CD4-positive, alpha-beta T cell treated with Interferon alpha-2 for 1 hour (primary cell): ENCODE measurements around the gene ANXA8.
"Not testable (repeated sequence)": the region's sequence is repeated elsewhere in the genome, so short reads cannot be mapped to it uniquely, and the experiment has no call there.

Experiments
- DNase-seq, 2 donors: peaks; one replicate each; pipeline ENCODE4 v3.0.0-alpha.2; 2020 to 2022

ANXA8 gene

DNA sequence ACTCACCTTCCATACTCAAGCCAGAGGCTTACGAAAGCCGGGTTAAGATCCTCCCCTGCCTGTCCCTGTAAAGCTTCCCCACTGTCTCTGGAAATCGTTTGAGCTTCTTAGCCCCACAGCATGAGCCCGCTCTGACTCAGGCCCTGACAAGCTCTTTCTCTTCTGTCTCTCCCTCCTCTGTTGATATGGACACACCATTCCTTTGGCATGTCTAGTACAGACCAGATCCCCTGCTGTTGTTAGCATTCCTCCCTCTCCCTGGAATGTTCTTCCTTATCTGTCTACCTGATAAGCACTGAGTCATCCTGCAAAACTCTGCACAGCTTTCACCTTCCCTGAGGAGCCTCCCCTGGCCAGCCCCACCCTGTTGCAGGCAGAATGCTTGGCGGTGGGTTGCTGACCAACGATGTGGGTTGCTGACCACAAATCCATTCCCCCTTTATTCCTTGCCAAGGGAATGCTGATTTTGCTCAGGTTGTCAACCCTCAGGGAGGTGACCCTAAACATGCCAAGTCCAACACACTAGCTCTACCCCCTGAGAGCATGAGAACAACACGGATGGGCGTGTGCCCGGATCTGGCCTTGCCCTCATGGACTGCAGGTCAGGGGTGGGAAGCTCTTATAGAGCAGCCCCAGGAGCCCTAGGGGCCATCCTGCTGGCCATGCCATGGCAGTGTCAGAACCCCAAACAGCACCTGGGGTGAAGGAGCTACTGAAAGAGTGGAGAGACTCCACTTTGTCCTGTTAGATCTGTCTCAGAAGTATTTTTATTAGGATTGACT lies 21.1 kb downstream of the ANXA8 start:
- not testable (repeated sequence) for DNase-seq

DNA sequence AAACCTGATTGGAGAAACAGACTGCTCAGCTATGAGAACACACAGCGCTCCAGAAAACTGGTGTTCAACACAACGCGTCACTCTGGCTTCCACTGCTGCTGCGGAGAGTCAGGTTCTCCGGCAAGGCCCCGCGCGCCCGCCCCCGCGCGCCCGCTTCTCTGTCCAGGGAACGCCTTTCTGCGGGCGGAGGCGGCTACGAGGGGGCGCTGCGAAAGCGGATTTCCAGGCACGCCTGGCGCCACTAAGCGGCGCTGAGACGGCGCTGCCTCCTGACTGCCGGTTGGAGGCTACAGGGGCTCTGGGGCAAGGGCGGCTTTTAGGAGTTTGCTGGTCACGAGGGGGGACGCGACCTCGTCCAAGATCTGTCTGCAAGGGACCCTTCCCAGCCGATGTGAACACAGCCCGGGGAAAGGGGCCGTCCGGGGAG lies 22.6 kb downstream of the ANXA8 start:
- not testable (repeated sequence) for DNase-seq

DNA sequence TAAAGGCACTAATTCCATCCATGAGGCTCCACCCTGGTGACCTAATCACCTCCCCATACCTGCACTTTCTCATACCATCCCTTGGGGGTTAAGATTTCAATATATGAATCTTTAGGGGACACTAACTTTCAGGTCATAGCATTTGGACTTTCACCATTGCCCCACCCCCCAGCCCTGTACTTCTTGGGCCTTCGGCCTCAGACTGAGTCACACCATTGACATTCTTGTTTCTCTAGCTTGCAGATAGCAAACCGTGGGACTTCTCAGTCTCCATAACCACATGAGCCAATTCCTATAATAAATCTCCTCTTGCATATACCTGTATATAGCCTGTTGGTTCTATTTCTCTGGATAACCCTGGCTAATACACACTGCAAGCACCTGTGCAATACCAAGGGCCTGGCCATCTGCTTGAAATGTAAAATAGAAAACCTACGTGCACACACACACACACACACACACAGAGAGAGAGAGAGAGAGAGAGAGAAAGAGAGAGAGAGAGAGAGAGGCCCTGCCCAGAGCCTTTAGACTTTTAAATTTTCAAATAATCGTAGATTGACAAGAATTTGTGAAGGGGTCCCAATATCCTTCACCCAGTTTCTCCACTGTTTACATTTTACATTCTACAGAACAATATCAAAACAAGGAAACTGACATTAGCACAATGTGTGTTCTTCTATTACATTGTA lies 25.3 kb downstream of the ANXA8 start:
- DNase-seq = no peak

DNA sequence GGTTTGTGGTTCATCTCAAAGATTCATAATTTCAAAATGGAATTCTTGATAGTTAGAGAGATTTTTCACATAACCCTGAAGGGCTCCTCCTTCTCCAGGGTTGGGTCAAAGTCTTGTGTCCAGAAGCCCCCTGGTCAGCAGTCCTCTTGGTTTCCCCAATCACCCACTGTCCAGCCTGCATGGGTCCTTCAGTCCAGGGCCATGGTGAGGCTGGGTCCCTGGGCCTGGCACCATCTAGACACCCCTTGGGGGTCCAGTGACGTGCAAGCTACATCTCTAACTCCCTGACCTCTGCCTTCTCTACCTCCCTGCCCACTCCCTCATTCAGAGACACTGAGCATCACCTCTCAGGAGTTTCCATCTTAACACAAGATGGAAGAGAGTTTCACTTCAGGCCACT lies 26.1 kb downstream of the ANXA8 start:
- no peak for DNase-seq

DNA sequence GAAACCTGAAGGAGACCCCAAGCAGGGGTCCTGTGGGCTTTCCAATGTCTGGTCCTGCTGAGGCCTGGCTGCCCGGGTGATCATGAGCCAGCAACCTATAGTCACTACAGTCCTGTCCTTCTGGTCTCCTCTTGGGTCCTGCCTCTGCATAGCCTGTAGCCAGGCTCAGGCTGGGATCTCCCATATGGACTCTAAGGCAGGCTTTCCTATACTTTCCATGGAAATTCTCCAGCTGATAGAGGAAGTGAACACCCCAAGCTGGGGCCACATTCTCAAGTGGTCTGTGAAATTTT lies 26.4 kb downstream of the ANXA8 start:
- no peak for DNase-seq

DNA sequence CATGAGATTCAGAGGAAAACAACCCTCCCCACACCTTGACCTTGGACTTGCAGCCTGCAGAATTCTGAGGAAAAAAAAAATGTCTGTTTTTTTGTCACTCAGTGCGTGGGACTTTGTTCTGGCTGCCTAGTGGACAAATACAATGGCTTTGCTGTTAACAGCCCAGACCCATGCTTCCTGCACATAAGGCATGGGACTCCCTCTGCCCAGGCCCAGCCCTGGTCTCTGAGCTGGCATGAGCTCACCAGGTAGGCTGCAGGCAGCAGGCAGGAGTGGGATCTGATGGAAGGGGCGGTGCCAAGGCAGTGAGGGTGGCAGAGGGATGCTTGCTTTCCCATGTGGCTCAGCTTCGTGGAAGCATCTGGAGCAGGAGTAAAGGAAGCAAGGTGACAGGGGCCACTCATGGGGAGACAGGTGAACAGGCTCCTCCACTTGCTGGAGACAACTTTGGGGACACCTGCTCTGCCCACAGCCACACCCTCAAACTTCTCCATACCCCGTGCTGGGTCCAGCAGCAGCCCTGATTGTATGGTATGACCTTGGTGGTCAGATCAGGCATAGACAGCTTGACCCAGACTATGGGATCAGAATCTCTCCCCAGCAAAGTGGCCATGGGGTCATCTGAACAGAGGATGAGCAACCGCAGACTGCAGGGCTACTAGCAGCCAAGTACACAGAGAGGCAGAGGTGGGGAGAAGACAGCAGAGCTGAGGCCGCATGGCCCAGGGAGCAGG lies 27.0 kb downstream of the ANXA8 start:
- no peak for DNase-seq

DNA sequence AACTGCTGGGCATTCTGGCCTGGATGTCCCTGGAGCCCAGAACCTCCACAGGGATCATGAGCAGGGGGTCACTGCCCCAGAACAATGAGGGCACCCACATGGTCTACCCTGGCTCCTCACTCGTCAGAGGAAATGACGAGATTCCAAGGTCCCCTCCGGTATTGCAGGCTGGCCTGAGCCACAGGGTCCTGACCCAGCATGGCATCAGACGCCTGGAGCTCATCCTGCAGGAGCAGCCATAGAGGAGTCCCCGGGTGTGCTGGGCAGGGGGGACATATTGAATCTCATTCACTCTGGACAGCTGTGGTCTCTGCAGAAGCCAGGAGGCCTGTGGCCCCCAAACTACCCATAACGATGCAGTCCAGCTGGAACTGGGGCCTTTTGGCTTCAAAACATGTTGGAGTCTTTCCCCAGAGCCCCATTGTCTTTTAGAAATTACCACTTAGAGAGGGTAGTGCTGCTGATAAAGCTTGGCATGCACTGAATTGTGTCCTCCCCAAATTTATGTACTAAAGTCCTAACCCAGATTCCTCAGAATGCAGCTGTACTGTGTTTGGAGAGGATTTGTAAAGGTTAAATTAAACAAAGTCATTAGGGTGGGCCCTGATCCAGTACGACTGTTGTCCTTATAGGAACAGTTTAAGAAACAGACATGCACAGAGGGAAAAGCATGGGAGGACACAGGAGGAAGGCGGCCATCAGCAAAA lies 27.7 kb downstream of the ANXA8 start:
- no peak for DNase-seq

DNA sequence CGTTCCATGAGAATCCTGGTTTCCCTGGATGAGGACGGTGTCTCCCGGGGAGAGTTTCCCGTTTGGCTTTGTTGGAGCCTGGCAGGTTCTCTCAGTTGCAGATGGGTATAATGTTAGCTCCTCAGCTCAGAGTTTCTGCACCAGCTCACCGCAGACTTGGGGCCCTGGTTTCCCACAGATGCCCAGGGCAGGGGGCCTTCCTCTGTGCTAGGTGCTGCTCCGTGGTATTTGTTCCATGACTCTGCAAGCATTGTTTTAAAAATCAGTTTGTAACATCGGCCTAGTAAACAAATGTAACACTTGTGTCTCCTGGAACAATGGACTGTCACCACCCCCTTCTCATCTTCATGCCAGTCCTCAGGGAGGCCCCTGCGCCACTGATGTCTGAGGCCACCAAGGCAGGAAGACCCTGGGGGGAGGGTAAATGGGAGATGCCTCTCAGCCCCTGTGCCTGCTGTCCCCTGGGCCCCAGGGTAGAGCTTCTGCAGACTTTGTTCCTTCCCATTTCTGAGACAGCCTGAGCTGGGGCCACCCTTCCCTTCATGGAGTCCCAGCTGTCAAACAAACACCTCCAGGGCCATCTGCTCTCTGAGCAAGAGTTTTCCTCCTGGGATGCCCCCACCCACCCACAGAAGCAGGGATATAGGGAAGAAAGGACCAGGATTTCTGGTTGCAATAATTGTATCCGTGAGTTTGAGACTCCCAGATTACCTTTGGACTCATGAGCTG lies 28.4 kb downstream of the ANXA8 start:
- not testable (repeated sequence) for DNase-seq

DNA sequence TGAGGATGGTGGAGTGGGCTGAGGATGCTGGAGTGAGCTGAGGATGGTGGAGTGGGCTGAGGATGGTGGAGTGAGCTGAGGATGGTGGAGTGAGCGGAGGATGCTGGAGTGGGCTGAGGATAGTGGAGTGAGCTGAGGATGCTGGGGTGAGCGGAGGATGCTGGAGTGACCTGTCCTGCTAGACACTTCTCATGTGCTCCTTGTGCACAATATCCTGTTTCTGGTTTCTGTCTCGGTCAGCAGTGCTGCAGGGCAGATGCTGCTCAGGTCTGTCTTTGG lies 29.2 kb downstream of the ANXA8 start:
- no peak for DNase-seq

DNA sequence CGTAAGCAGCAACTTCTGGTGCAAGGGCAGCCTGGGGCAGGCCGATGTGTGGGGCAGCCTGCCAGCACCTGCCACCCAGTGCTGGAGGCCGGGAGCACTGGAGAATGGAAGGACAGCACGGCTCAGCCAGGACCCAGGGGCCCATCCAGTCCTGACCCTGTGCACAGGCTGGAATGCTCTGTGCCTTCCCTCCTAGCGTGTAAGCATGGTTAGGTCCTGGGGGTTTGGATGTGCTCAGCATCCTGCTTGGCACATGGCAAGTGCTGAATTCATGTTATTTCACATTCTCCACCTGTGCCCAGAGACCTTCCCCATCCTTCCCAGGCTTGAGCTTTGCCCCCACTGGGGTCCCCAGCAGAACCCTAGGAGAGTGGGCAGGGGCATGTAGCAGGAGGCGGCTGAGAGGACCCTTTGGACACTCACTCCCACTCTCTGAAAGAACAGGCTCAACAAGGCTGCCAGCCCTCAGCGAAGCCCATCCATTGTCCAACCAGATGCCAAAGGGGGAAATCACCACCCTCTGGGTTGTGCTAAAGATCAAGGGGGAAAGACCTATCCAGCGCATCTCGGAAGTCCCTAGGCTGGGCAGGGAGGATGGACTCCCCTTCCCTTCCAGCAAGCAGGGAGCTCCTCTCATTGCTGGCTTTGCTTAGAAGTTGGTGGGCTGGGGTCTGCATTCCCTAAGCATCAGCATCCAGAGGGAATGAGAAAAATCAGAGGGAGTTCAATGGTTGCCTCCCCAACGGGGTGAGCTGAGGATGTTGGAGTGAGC lies 29.7 kb downstream of the ANXA8 start:
- no peak for DNase-seq

DNA sequence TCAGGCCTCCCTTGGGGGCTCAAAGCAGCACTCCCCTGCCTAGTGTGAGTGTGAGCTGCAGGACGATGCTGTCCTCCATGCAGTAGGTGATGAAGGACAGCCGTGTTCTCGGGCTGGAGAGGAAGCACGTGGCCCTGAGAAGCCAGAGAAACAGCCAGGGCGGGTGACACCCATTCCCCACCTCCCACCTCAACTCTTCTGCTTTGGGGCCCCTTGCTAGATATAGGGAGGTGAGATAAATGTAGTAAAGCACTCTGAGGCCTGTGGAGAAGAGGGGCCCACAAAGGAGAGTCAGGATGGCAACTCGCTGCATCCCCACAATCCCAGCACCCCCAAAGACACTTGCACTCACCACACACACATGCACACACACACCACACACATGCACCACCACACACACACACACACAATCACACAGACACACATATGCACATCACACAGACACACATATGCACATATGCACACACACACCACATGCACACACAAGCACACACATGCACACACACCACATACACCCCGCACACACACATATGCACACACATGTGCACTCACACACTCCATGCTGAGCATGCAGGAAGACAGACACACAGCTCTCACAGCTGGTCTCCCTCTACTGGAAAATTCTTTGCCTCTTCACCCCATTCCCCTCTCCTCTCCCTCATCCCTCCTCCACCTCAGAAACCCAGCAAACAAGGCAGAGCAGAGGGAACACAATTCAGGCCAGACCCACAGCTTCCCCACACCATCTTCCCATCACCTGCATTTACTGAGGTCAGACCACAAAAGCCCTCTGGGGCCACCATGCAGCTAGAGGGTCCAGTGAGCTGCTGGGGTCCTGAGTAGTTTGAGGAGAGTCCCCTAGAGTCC lies 30.5 kb downstream of the ANXA8 start:
- DNase-seq = no peak

DNA sequence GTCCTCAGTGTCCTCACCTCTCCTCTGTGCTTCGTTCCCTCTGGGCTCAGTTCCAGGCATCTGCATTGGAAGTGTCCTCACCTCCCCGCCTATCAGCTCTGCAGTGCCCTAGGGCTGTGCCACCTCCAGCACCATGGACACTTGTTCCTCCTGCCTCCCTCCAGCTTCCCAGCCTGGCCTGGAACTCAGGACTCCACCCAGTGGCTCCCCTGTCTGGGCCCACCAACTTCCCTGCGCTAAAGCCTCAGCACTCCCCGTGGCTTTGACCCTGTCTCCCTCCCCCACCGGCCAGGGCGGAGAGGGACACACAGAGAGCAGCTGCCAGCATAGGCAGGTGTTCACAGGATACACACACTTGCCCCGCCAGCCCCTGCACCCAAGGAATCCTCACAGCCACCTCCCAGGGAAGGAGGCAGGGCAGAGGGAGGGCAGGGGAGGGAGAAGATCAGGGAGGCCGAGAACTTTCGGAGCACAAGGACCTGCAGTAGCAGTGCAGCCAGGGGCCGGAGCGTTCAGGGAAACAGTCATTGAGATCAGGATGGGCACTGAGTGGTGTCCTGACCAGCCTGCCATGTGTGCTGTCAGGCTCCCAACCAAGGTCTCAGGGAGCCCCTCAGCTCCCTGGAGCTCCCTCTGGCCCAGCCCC lies 31.3 kb downstream of the ANXA8 start:
- DNase-seq = no peak

DNA sequence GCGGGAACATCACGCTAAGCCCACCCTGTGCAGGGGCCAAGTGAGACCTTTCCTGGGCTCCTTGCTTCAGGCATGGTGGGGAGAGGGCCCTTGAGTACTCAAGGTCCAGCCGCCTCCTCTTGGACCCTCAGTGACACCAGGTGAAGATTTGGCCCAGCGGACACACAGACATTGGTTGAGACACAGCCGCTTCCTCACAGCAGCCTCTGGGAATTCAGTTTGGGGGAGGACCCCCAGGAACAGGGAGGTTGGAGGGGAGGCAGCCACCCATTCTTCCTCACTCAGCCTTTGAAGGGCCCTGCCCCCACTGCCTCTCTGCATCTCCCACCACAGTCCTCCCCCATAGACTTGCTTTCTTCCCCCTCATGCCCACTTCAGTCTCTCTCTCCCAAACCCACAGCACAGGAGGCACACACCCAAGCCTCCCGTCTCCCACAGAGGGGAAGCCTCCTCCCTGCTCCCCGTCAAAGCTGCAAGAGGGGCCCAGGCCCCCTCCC lies 31.9 kb downstream of the ANXA8 start:
- DNase-seq = no peak

DNA sequence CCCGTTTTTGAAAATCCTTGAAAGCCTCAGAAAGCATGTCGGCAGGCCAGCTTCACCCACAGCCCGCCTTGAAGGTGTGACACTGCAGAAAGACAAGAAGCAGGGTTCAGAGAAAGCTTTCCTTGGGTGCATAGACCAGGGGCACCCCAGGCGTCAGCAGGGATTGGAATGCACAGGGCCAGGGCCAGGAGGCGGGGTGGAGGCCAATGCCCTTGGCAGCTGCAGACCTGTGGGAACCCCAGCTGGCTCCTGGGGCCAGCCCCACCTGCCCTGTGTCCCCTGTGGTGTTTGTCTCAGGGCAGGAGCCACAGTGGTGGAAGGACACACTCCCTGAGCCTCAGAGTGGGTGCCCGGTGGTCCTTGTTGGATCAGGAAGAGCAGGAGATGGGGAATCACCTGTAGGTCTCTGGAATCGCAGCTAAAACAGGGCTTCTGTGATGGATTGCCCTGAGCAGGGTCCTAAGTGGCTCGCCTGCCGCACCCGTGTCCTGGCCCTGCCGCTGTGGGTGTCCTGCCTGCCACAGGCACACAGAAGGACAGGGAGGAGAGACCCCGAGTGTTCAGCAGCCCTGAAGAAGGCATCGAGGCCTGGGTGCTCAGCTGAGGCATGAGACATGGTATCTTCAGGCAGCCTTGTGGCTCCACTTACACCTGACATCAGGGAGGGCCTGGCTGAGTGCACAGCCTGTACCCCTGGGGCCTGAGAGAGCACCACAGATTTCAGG lies 32.5 kb downstream of the ANXA8 start:
- DNase-seq = no peak

DNA sequence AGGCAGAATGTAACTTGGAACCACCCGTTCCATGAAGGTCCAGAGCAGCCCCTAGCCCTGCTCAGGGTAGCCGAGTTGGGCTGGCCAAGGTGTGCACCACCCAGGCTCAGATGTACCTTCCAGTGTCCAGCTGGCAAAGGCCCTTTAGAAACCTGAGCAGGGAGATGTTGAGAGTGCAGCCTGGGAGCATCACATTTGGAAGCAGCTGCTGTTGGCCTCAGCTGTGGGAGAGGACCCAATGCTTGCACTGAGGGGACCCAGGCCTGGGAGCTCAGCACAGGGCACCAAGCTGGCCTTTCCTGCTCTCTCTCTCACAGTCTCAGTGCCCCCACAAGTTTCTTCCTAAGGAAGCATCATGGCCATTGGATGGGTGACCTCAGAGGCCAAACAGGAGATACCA lies 33.5 kb downstream of the ANXA8 start:
- no peak for DNase-seq

DNA sequence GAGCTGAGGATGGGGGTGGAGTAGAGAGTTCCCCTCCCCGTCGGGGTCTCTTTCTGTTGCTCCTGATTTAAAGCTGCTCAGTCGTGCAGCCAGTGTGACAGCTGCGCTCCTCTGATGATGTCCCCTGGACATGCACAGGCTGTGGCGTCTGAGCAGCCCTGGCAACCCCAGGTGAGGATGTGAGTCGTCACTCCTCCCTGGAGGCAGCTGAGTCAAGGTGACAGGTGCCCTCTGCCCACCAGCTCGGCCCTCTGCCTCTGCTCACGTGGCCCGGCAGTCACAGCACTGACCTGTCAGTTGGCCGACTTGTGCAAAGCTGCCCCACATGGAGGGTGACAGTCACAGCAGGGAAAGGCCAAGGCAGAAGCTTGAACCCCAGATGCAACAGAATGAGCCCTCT lies 33.9 kb downstream of the ANXA8 start:
- no peak for DNase-seq

DNA sequence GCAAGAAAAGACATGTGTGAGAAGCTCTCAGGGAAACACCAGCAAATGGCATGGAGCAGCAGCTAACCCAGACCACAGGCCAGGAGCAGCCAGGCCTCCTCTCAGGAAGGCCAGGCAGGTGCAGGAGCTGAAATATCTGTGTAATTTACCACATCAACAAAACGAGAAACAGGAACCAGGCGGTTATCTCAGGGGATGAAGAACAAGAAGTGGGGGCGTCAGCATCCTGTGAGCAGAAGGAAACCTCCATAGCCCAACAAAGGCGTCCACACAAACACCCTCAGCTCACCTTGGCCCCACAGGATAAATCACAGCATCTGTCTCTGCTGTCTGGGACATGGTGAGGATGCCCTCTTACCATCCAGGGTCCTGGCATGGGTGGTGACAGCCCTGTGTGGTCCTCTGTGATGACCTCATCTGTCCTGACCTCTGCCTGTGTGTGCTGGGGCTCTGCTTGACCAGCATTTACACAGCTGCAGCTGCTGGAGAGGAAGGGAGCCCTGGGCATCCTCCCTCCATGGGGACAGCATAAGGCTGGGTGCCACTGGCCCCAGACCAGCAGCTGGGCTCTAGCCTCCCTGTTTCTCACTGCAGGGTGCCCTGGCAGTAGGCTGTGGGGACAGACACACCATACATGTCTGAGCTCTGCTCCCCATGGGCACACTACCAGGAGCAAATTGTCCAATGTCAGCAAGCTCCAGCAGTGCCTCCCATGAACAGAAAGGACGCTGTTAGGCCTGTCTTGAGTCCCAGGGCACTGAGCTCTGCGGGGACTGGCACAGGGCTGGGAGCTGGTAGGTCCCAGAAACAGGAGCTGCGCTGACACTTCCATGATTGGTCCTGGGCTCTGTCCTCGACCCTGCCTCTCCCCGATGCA lies 34.6 kb downstream of the ANXA8 start:
- DNase-seq = no peak

DNA sequence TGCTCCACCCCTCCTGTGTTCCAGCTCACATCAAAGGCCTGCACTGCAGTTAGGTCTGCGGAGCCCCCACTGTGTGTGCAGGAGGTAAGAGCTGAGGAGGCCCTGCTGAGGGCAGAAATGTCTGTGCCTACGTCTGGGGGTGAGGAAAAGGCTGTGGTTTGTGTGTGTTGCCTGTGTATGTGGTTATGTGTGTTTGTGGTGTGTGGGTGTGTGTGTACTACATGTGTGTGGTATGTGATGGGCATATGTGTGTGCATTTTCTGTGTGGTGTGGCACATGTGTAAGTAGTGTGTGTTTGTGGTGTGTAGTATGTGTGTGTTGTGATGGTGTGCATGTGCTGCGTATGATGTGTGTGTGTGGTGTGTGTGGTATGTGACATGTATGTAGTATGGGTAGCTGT lies 36.2 kb downstream of the ANXA8 start:
- DNase-seq = no peak

DNA sequence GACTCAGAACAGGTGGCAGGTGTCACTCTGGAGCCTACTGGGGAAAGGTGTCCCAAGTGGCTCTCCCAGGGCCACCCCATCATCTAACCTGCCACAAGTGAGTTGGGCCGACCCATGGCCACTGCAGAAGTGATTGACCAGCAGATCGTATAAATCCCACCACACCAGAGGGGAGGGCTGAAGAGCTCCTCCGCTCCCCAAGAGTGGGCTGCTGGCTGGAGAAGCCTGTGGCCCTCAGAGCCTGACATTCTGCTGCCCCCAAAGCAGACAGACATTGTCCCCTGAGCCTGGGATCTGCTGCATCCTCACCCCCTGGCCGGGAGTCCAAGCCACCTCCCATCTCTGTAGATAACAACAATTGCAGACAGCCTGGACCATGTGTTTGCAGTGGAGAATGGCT lies 36.7 kb downstream of the ANXA8 start:
- DNase-seq = no peak
